OCI-LY7 (cell line): ENCODE measurements around the gene ESPNL.

Source experiments
- CTCF ChIP-seq: fragments of 200-600 bp; sonication (generic); conservative IDR thresholded peaks from 2 replicates; pipeline ENCODE4 v1.5.1; 2014; ENCODE audit warnings: mild to moderate bottlenecking, antibody characterized with exemption, low read length, moderate library complexity, mixed read lengths
- EZH2phosphoT487 ChIP-seq: fragments of 200-600 bp; sonication (generic); IDR thresholded peaks from 2 replicates; pipeline ENCODE4 v1.6.1; 2018; ENCODE audit warnings: low read depth, borderline replicate concordance, mild to moderate bottlenecking, mixed run types, antibody characterized with exemption, low read length, moderate library complexity, mixed read lengths

GRCh38 chr2:238064376-238064775 lies 35.8 kb upstream of the ESPNL start:
- TF ChIP-seq CTCF (no peak), EZH2phosphoT487 (no peak)
